DMS153 (cell line): ENCODE measurements around the gene RNU2-1.
"Not testable (repeated sequence)": the region's sequence is repeated elsewhere in the genome, so short reads cannot be mapped to it uniquely, and the experiment has no call there.

ENCODE experiments used
- DNase-seq: peaks from one replicate; lab custom pipeline; 2025; lab: John Stamatoyannopoulos, UW

RNU2-1 gene

DNA sequence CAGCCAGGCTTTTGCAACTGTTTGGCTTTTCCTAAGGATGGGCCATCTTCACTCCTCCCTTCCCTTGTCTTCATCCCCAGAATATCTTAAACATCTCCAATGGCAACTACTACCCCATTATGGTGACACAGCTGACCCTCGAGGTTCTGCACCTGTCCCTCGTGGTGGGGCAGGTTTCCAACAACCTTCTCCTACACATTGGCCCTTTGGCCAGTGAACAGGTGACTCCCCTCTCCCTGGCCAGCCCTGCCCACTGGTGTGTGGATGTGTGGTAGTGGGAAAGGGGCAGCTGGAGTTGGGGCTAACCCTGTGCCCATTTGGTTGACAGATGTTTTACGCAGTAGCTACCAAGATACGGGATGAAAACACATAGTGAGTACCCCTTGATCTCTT lies 17.4 kb downstream of the RNU2-1 start:
- DNase-seq = no peak

GRCh38 chr17:43215341-43215740 lies 18.4 kb downstream of the RNU2-1 start:
- DNase-seq = no peak

DNA sequence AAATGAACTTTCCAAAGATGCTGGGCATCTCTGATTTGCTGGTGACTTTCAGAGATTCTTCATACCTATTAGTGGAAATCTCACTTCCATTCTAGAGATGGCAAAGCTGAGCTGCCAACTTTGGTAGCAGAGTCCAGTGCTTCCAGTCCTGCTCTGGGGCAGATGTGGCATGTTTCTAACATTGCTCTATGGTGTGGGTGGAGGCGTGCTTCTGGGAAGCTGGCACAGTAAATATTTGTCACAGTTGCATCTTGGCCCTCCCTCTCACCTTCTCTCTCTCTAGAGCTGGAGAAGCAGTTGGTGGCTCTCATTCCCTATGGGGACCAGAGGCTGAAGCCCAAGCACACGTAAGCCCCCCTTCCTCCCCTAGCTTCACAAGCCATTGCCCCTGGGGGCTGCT lies 20.2 kb downstream of the RNU2-1 start:
- DNase-seq = no peak

- DNase-seq = no peak
Observed at GRCh38 chr17:43212641-43213490, 20.9 kb downstream of the RNU2-1 start.

GRCh38 chr17:43211480-43212402 lies 22.0 kb downstream of the RNU2-1 start, which contains the start of gene TMEM106A:
TSS of gene TMEM106A (plus strand) at chr17:43211875. CDS start at chr17:43213042, 1,167 bp downstream.
- peak; percentile 1 for DNase-seq

DNA sequence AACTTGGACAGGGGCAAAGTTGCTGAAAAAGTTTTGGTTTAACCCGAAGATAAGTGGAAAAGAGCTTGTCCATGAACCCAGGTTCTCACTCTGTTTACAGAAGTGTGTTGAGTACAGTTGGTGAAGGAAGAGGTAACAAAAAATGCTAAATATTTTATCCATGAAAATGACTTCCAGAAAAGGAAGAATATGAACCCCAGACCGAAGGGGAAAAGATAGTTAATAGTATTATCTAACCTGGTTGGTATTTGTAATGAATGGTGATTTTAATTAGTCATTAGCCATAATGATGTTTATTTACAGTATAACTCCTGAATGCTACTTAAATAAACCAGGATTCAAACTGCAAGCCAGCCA lies 22.7 kb downstream of the RNU2-1 start:
- no peak for DNase-seq

DNA sequence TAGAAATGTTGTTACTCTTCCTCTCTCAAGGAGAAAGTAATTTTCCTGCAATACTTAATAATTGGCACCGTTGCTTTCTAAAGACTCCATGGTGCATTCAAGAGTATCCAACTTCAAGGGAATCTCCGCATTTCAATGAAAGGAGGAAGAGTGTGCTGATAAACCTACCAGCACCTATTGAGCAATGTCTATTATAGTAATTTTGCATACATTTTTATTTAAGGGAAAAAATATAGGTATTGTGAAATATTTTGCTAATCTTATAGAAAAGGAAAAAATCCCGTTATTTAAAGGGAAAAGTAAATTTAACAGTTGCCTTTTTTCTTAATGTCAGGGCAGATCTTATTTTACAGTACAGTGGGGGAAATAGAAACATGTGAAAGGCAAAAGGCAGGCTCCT lies 23.2 kb downstream of the RNU2-1 start:
- no peak for DNase-seq

- DNase-seq = not testable (repeated sequence)
Observed at GRCh38 chr17:43203013-43203412, 30.8 kb downstream of the RNU2-1 start.

GRCh38 chr17:43200127-43200526 lies 33.6 kb downstream of the RNU2-1 start:
- no peak for DNase-seq

GRCh38 chr17:43199633-43200032 lies 34.1 kb downstream of the RNU2-1 start:
- DNase-seq = no peak

DNA sequence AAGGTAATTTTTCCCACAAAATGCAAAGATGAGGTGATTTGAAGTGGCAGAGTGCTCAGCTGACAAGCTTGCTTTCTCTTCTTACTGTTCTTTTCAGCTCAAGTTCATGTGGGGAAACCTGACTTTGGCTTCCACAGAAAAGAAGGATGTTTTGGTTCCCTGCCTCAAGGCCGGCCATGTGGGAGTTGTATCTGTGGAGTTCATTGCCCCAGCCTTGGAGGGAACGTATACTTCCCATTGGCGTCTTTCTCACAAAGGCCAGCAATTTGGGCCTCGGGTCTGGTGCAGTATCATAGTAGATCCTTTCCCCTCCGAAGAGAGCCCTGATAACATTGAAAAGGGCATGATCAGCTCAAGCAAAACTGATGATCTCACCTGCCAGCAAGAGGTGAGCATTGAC lies 40.5 kb downstream of the RNU2-1 start:
- no peak for DNase-seq

- DNase-seq = not testable (repeated sequence)
Observed at GRCh38 chr17:43186656-43187055, 47.1 kb downstream of the RNU2-1 start.

DNA sequence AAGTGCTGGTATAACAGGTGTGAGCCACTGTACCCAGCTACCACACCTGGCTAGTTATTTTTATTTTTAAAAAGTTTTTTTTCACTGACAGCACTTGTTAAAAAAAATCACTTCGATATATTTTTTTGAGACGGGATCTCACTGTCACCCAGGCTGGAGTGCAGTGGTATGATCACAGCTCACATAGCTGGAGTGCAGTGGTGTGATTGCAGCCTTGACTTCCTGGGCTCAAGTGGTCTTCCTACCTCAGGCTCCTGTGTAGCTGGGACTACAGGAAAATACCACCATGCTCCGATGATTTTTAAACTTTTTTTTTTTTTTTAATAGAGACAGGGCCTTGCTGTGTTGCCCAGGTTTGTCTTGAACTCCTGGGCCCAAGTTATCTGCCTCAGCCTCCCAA lies 49.9 kb downstream of the RNU2-1 start:
- DNase-seq = no peak
